IMR-90 (cell line): ENCODE data around the gene ME3.

ENCODE experiments used
- CTCF ChIP-seq: conservative IDR thresholded peaks from 2 replicates; pipeline ENCODE4 v1.5.1; 2012; ENCODE audit warnings: mild to moderate bottlenecking, low read depth, low read length, improper control_type of control experiment
- ELK1 ChIP-seq: fragments of 150-350 bp; IDR thresholded peaks from 2 replicates; pipeline ENCODE4 v1.6.1; 2016; ENCODE audit warnings: low read depth, mild to moderate bottlenecking, low read length, moderate library complexity, borderline replicate concordance
- POLR2A ChIP-seq: IDR thresholded peaks from 2 replicates; pipeline ENCODE4 v1.6.1; 2012; ENCODE audit warnings: mild to moderate bottlenecking, low read depth, low read length
- RAD21 ChIP-seq: IDR thresholded peaks from 2 replicates; pipeline ENCODE4 v1.6.1; 2012; ENCODE audit warnings: low read length, improper control_type of control experiment
- USF2 ChIP-seq: fragments of 150-350 bp; IDR thresholded peaks from 2 replicates; pipeline ENCODE4 v1.6.1; 2017; ENCODE audit warnings: mild to moderate bottlenecking, antibody characterized with exemption, low read length, low read depth

- no peak for TF ChIP-seq CTCF
- no peak for TF ChIP-seq ELK1
- TF ChIP-seq RAD21: no peak
- TF ChIP-seq USF2: no peak
- no peak for TF ChIP-seq POLR2A
Measured at GRCh38 chr11:86686531-86686930, 14.1 kb upstream of the ME3 start.
